GM06990 (cell line): Measurements from ENCODE around the gene ABHD2.

Source experiments
- DNase-seq: peaks from one replicate; pipeline ENCODE4 v3.0.0-alpha.2; 2011; ENCODE audit not compliant: insufficient read length; ENCODE audit errors: extremely low read depth
- H3K27me3 ChIP-seq: replicated peaks from 2 replicates; pipeline ENCODE4 v1.6.0; 2011; ENCODE audit warnings: low read length; ENCODE audit not compliant: control insufficient read depth, insufficient read depth
- H3K36me3 ChIP-seq: 2 replicates; pipeline ENCODE4 v1.5.1; 2011; ENCODE audit warnings: low read length; ENCODE audit not compliant: control insufficient read depth, insufficient read depth
- H3K4me3 ChIP-seq: replicated peaks from 2 replicates; pipeline ENCODE4 v1.5.1; 2011; ENCODE audit warnings: low read depth, mild to moderate bottlenecking, control low read depth, low read length
- TF ChIP-seq, protein P1 (sequence below): IDR thresholded peaks from 2 replicates; pipeline ENCODE4 v1.5.1; 2011; ENCODE audit warnings: low read length, control low read depth, mild to moderate bottlenecking, inconsistent platforms; ENCODE audit not compliant: insufficient read depth, poor library complexity, severe bottlenecking

ABHD2 gene

GRCh38 chr15:89128320-89129122 lies 40.3 kb downstream of the ABHD2 start:
- DNase-seq, result no peak
- TF ChIP-seq, protein P1, sequence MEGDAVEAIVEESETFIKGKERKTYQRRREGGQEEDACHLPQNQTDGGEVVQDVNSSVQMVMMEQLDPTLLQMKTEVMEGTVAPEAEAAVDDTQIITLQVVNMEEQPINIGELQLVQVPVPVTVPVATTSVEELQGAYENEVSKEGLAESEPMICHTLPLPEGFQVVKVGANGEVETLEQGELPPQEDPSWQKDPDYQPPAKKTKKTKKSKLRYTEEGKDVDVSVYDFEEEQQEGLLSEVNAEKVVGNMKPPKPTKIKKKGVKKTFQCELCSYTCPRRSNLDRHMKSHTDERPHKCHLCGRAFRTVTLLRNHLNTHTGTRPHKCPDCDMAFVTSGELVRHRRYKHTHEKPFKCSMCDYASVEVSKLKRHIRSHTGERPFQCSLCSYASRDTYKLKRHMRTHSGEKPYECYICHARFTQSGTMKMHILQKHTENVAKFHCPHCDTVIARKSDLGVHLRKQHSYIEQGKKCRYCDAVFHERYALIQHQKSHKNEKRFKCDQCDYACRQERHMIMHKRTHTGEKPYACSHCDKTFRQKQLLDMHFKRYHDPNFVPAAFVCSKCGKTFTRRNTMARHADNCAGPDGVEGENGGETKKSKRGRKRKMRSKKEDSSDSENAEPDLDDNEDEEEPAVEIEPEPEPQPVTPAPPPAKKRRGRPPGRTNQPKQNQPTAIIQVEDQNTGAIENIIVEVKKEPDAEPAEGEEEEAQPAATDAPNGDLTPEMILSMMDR, result no peak
- Histone ChIP-seq H3K36me3 (no peaks in the 10 kb centered on the region; the same call in 1 of the 2 replicates), H3K27me3 (no peaks in the 10 kb centered on the region), H3K4me3 (no peak overlapping the region)

GRCh38 chr15:89129123-89129815 lies 41.0 kb downstream of the ABHD2 start:
- Histone ChIP-seq H3K36me3 (no peaks in the 10 kb centered on the region; the same call in 1 of the 2 replicates), H3K27me3 (no peaks in the 10 kb centered on the region), H3K4me3 (no peak overlapping the region)
- DNase-seq, result no peak
- TF ChIP-seq, protein P1, result peak; percentile 93

DNA sequence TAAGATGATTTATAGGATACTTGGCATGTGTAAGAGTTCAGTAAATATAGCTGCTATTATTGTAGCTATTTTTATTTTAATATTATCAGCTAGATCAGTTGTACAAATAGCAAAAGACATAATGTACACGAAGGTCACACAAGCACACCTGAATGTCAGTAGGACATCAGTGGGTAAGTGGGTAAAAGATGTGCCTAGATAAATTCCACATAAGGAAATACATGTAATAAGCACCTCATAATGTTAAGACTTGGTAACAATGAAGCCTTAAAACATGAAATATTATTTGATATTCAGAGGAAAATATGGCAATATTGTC lies 41.5 kb downstream of the ABHD2 start:
- H3K4me3 ChIP-seq, result no peak overlapping the region
- DNase-seq, result no peak
- no peaks in the 10 kb centered on the region for H3K27me3 ChIP-seq
- TF ChIP-seq, protein P1, result no peak
- H3K36me3 ChIP-seq, result no peaks in the 10 kb centered on the region; the same call in 1 of the 2 replicates

DNA sequence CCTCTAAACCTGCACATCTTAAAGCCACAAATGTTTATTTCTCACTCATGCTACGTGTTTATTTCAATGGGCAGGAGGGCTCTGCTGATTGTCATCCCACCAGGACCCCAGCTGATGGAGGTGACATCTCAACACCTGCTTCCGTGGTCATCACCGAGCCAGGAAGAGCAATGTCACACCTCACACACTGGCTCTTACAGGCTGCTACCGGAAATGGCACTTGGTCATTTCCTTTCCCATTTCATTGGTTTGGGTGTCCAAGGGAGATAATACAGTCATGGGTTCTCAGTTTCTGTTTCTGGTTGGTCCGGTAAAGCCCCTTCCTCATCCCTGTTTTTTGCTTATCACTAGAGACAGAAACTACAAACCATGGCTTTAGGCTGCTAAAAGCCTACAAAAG lies 41.9 kb downstream of the ABHD2 start:
- DNase-seq, result peak; percentile 39
- Histone ChIP-seq H3K36me3 (no peaks in the 10 kb centered on the region; the same call in 1 of the 2 replicates), H3K4me3 (no peak overlapping the region), H3K27me3 (no peaks in the 10 kb centered on the region)
- TF ChIP-seq, protein P1, result no peak

- Histone ChIP-seq H3K27me3 (no peaks in the 10 kb centered on the region), H3K4me3 (no peak overlapping the region), H3K36me3 (no peaks in the 10 kb centered on the region; the same call in 1 of the 2 replicates)
- no peak for DNase-seq
- TF ChIP-seq, protein P1, result no peak
These were observed 43.5 kb downstream of the ABHD2 start for GRCh38 chr15:89131731-89132130.
